Transverse colon (tissue), 4 donors: ENCODE results near the gene ACACA. TPM values are rescaled to one million over a fixed set of nuclear protein-coding genes. Genes with fewer than 3 reads are reported as not detected.

Experiments
- DNase-seq: peaks from one replicate; pipeline ENCODE4 v3.0.0-alpha.2; 2019
- H3K27ac ChIP-seq, 4 donors: fragments of 200-600 bp; sonication (generic); 2 replicates each; pipeline ENCODE4 v1.5.1; 2016 to 2018; ENCODE audit warnings: inconsistent platforms in 4 of 4
- H3K27me3 ChIP-seq: fragments of 200-600 bp; sonication (generic); 2 replicates; pipeline ENCODE4 v1.5.1; 2017; ENCODE audit warnings: inconsistent platforms
- H3K36me3 ChIP-seq, 4 donors: fragments of 200-600 bp; sonication (generic); 2 replicates each; pipeline ENCODE4 v1.5.1; 2017 to 2019; ENCODE audit warnings: inconsistent platforms in 4 of 4
- H3K4me1 ChIP-seq, 4 donors: fragments of 200-600 bp; sonication (generic); 2 replicates each; pipeline ENCODE4 v1.5.1; 2017 to 2020; ENCODE audit warnings: inconsistent platforms in 4 of 4
- H3K4me3 ChIP-seq, 4 donors: fragments of 200-600 bp; sonication (generic); 1 replicate in 1 of 4; 2 replicates in 3 of 4; pipeline versions ENCODE4 v1.5.1 to v1.6.1; 2017 to 2019; ENCODE audit warnings: inconsistent platforms in 4 of 4
- H3K9me3 ChIP-seq, 2 donors: fragments of 200-600 bp; sonication (generic); 2 replicates each; pipeline ENCODE4 v1.5.1; 2017 to 2019; ENCODE audit warnings: inconsistent platforms in 2 of 2
- EP300 ChIP-seq: sonication (generic); formaldehyde crosslinking; IDR thresholded peaks from one replicate; pipeline ENCODE4 v1.6.1; 2017; ENCODE audit warnings: antibody characterized with exemption, low read depth
- POLR2A ChIP-seq: fragments of 450-650 bp; IDR thresholded peaks from one replicate; pipeline ENCODE4 v1.6.1; 2016; ENCODE audit warnings: antibody characterized with exemption, mild to moderate bottlenecking, moderate library complexity
- POLR2AphosphoS5 ChIP-seq, 3 donors: sonication (generic); formaldehyde crosslinking; IDR thresholded peaks; one replicate each; pipeline ENCODE4 v1.6.1; 2016; ENCODE audit warnings: antibody characterized with exemption in 3 of 3
- WGBS, 2 donors: methylation state at CpG; one replicate each; pipeline ENCODE4 v1.1.5; 2018; ENCODE audit warnings: low coverage in 1 of 2; 5-methylcytosine and 5-hydroxymethylcytosine counted together
- in situ Hi-C, 4 donors: fragments of 200-750 bp; cut with MboI; loops; one replicate each; pipeline versions ENCODE4 v1.15.0 to v1.15.1; 2017; ENCODE audit warnings: low sequenced_read_pairs in 3 of 4, low pct_ligation_motif_present in 1 of 4, low pct_unique_long_range_greater_than_20kb in 1 of 4
- intact Hi-C: fragments of 100-400 bp; cut with DNase I; formaldehyde crosslinking; loops from one replicate; pipeline ENCODE4 v1.15.1; 2023; ENCODE audit warnings: low total_unique reads
- total RNA-seq, 4 donors: library from RNA; depleted of rRNA; stranded (reverse); fragments of >200 nt; gene quantifications; one replicate each; pipeline ENCODE4 v1.1.0, GENCODE V29; 2016
- TF ChIP-seq, protein P1 (sequence below), 5 experiments: fragments of 200-600 bp in 3 of 5; fragments of 450-650 bp in 2 of 5; sonication (generic) in 3 of 5; IDR thresholded peaks; 1 replicate in 2 of 5; 2 replicates in 3 of 5; pipeline ENCODE4 v1.5.1; 2016 to 2017; ENCODE audit warnings: antibody characterized with exemption in 5 of 5, inconsistent platforms in 3 of 5, mild to moderate bottlenecking in 2 of 5, moderate library complexity in 1 of 5

ACACA gene
- total RNA-seq, 4 donors from 2014 or later, result 21.7 to 173 (median 23.9) TPM

DNA sequence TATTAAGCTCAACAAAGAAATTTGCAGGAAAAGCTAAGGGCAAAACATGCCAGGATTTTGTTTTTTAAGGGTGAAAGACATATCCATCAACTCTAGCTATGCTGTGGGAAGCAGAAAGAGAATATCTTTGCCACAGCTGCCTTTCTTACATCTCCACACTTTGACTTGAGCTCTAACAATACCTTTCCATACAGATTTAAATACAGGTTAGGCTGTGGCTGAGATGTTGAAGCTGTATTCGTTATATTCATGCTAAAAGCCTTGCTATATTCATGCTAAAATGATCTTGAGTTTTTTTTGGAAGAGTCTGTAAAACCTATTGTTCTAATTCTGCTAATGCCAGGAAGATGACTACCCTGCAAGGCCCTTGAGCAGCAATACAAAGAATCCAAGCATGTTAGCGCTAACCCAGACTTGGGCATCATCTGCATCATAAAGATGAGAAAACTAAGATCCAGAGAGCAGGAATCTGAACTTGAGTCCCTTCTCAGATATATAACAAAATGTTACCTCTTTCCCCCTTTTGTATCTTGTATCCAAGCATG, 235.7 kb downstream of the ACACA start:
- 87 to 90% methylated on average over 2 of the region's 2 CpGs for WGBS, 2 donors
- TF ChIP-seq EP300, result no peak
- no peak for TF ChIP-seq POLR2A
- TF ChIP-seq, protein P1, sequence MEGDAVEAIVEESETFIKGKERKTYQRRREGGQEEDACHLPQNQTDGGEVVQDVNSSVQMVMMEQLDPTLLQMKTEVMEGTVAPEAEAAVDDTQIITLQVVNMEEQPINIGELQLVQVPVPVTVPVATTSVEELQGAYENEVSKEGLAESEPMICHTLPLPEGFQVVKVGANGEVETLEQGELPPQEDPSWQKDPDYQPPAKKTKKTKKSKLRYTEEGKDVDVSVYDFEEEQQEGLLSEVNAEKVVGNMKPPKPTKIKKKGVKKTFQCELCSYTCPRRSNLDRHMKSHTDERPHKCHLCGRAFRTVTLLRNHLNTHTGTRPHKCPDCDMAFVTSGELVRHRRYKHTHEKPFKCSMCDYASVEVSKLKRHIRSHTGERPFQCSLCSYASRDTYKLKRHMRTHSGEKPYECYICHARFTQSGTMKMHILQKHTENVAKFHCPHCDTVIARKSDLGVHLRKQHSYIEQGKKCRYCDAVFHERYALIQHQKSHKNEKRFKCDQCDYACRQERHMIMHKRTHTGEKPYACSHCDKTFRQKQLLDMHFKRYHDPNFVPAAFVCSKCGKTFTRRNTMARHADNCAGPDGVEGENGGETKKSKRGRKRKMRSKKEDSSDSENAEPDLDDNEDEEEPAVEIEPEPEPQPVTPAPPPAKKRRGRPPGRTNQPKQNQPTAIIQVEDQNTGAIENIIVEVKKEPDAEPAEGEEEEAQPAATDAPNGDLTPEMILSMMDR (IDR thresholded peaks at IDR 0.05), result no peak
- no peak for TF ChIP-seq POLR2AphosphoS5 (IDR thresholded peaks at IDR 0.05)
- intact Hi-C loops, result no loop called here

DNA sequence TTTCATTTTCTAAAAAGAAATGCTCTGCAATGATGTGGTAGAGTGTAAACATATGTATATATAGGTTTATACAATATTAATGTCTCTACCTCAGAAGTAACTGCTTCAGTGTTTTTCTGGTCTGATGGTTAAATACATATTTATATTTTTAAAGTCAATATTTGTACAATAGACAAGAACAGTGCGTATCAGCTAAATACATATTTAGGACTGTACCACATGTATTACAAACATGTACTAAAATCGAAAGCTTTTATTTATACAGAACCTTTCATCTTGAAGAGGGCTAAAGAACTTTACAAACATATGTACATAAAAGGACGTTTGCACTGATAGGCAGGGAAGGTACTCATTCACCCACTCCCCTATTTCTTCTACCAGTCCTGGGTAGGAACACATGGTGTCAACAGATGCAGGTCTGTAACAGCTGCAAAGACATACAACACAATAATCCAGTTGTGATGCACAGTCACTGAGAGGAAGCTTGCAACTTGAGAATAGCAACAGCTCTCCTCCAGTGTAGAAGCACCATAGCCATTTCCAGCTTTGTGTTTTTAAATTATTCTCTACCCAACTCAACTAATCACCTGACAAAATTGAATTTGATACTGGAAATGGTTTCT, 237.8 kb downstream of the ACACA start:
- Histone ChIP-seq H3K9me3 (no peaks in the 10 kb centered on the region), H3K27me3 (no peaks in the 10 kb centered on the region), H3K27ac (no peak overlapping the region), H3K4me1 (no peaks in the 10 kb centered on the region), H3K36me3 (no peaks in the 10 kb centered on the region), H3K4me3 (no peak overlapping the region)
- no peak for DNase-seq
- in situ Hi-C loops (loop anchor here in 1 of 4 donors (25.0 kb wide), 1 partner anchor 107 kb away; no protein-coding TSS in a partner anchor), intact Hi-C loops (no loop called here)
- TF ChIP-seq EP300 (no peak), POLR2AphosphoS5 (IDR thresholded peaks at IDR 0.05) (no peak), POLR2A (no peak)
- TF ChIP-seq, protein P1 (IDR thresholded peaks at IDR 0.05), result no peak
- WGBS, 2 donors, result 40 to 53% methylated on average over 3 of the region's 3 CpGs

More for the DNA sequence above, 235.7 kb downstream of the ACACA start:
- no peaks in the 10 kb centered on the region for H3K9me3 ChIP-seq
- no peaks in the 10 kb centered on the region for H3K27me3 ChIP-seq
- H3K27ac ChIP-seq, result no peak overlapping the region
- no peak overlapping the region for H3K4me3 ChIP-seq
- H3K4me1 ChIP-seq, result no peaks in the 10 kb centered on the region
- H3K36me3 ChIP-seq, result no peaks in the 10 kb centered on the region
- DNase-seq, result no peak
- in situ Hi-C loops, result loop anchor here in 1 of 4 donors (25.0 kb wide), 1 partner anchor 109 kb away; no protein-coding TSS in a partner anchor

DNA sequence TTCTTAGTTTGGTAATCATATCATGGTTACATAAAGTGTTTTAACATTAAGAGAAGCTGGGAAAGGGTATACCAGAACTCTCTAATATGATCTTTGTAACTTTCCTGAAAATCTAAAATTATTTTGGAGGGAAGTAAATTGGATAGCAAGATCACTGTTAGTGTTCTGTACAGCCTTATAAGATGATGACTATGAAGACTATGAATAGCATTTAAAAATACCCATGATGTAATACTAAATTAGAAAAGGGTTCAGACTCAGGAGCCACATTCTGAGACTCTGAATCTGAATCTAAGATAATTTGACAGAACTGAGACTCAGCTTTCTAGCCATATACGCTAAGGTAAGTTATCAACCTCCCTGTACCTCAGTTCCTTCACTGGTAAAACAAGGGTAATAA, 238.9 kb downstream of the ACACA start:
- no peak for DNase-seq
- WGBS, 2 donors, result 88 to 97% methylated on average over 1 of the region's 1 CpG

DNA sequence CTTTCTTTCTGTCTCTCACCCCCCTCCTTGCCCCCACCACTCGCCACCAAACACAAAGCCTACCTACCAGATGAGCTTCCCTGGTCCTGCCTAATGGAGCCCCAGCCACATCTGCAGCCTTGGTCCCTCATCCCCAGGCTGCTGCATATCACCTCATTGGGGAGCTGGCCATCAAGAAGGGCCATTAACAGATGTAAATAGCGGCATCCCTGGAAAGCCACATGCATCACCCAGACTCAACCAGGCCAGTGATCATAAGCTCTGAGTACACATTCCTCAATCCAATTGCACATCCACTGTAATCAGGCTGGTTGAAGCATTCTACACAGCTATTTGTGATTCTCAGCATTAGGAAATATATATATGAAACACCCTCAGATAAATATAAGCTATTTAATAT, 242.6 kb downstream of the ACACA start:
- DNase-seq, result no peak
- in situ Hi-C loops (loop anchor here in 1 of 4 donors (25.0 kb wide), 1 partner anchor 102 kb away; no protein-coding TSS in a partner anchor), intact Hi-C loops (no loop called here)
- no peak for TF ChIP-seq POLR2AphosphoS5 (IDR thresholded peaks at IDR 0.05)
- no peak for TF ChIP-seq EP300
- TF ChIP-seq, protein P1 (IDR thresholded peaks at IDR 0.05), result no peak
- TF ChIP-seq POLR2A, result no peak
- H3K9me3 ChIP-seq, result no peaks in the 10 kb centered on the region
- no peaks in the 10 kb centered on the region for H3K27me3 ChIP-seq
- H3K4me1 ChIP-seq, result no peaks in the 10 kb centered on the region
- H3K27ac ChIP-seq, result no peak overlapping the region
- WGBS, 2 donors, result 93% methylated on average over 2 of the region's 2 CpGs
- H3K4me3 ChIP-seq, result no peak overlapping the region
- peaks cover 0 to 14% (median 0%) of the 10 kb centered on the region in 4 donors for H3K36me3 ChIP-seq

More for the DNA sequence above, 238.9 kb downstream of the ACACA start:
- Histone ChIP-seq H3K9me3 (no peaks in the 10 kb centered on the region), H3K36me3 (no peaks in the 10 kb centered on the region), H3K4me1 (no peaks in the 10 kb centered on the region), H3K4me3 (no peak overlapping the region), H3K27me3 (no peaks in the 10 kb centered on the region), H3K27ac (no peak overlapping the region)
- TF ChIP-seq, protein P1 (IDR thresholded peaks at IDR 0.05), result no peak
- TF ChIP-seq POLR2A (no peak), POLR2AphosphoS5 (IDR thresholded peaks at IDR 0.05) (no peak), EP300 (no peak)
- in situ Hi-C loops (loop anchor here in 1 of 4 donors (25.0 kb wide), 1 partner anchor 105 kb away; no protein-coding TSS in a partner anchor), intact Hi-C loops (no loop called here)
